Cardiac fibroblast (primary cell): ENCODE measurements around the gene EZR.

ENCODE experiments used
- DNase-seq, 2 donors: peaks; one replicate each; pipeline versions ENCODE4 v3.0.0 to v3.0.0-alpha.2; 2010; ENCODE audit warnings: low read depth in 2 of 2
- H3K4me3 ChIP-seq, 2 donors: replicated peaks in 1 of 2; 1 replicate in 1 of 2; 2 replicates in 1 of 2; pipeline ENCODE4 v1.5.1; 2011; ENCODE audit warnings: low read depth in 2 of 2, low read length in 2 of 2, mild to moderate bottlenecking in 2 of 2, moderate library complexity in 1 of 2
- CTCF ChIP-seq: IDR thresholded peaks from one replicate; pipeline ENCODE4 v1.5.1; 2011; ENCODE audit warnings: low read depth, mild to moderate bottlenecking, low read length, inconsistent platforms

EZR gene

GRCh38 chr6:158810155-158811095 lies 8.7 kb downstream of the EZR start:
- no peak for TF ChIP-seq CTCF
- DNase-seq, result no peak
- H3K4me3 ChIP-seq, result no peak overlapping the region

- no peak for DNase-seq
- no peak for TF ChIP-seq CTCF
- H3K4me3 ChIP-seq, result no peak overlapping the region
Observed at GRCh38 chr6:158808941-158809678, 10.1 kb downstream of the EZR start.

- no peak for TF ChIP-seq CTCF
- H3K4me3 ChIP-seq, result no peak overlapping the region
- DNase-seq, result no peak
Observed at GRCh38 chr6:158808442-158808833, 10.7 kb downstream of the EZR start.

GRCh38 chr6:158807515-158808441 lies 11.4 kb downstream of the EZR start:
- TF ChIP-seq CTCF, result no peak
- DNase-seq, result no peak
- no peak overlapping the region for H3K4me3 ChIP-seq

GRCh38 chr6:158805698-158806377 lies 13.3 kb downstream of the EZR start:
- DNase-seq, result no peak
- TF ChIP-seq CTCF, result no peak
- H3K4me3 ChIP-seq, result no peak overlapping the region

- no peak for TF ChIP-seq CTCF
- H3K4me3 ChIP-seq, result no peak overlapping the region
- no peak for DNase-seq
Observed at GRCh38 chr6:158804207-158804606, 15.0 kb downstream of the EZR start.
